Measurements from ENCODE around the gene CBLC. TPM values are rescaled to one million over a fixed set of nuclear protein-coding genes. Genes with fewer than 3 reads are reported as not detected.

The CBLC gene
- total RNA-seq, 2 donors from 2014 or later = 0.42 TPM; not detected in 1

DNA sequence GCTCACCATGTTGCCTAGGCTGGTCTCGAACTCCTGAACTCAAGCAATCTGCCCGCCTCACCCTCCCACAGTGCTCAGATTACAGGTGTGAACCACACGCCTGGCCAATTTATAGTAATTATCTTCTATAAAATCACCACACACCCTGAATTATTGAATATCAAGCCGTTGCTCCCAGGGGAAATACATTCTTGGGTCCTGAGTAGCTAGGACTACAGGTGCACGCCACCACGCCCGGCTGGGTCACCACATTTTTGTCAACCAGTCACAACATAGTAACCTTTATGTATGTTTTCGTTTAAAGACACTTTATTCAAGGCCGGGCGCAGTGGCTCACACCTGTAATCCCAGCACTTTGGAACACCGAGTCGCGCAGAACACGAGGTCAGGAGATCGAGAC is 8.3 kb downstream of the CBLC start:
- ATAC-seq (ENCODE audit: insufficient number of reproducible peaks, low FRiP score, low read depth) (no peak), DNase-seq (ENCODE audit: low spot score) (no peak)
- Histone ChIP-seq H3K4me1 (ENCODE audit: control insufficient read depth in 1 of 2, low read depth in 2 of 2) (peaks cover 0 to 7% of the 10 kb centered on the region in 2 donors), H3K4me3 (no peak overlapping the region), H3K27me3 (replicated peaks; ENCODE audit: insufficient read depth) (no peaks in the 10 kb centered on the region), H3K27ac (no peak overlapping the region), H3K9me3 (no peaks in the 10 kb centered on the region), H3K36me3 (no peaks in the 10 kb centered on the region)
- TF ChIP-seq, protein P1, sequence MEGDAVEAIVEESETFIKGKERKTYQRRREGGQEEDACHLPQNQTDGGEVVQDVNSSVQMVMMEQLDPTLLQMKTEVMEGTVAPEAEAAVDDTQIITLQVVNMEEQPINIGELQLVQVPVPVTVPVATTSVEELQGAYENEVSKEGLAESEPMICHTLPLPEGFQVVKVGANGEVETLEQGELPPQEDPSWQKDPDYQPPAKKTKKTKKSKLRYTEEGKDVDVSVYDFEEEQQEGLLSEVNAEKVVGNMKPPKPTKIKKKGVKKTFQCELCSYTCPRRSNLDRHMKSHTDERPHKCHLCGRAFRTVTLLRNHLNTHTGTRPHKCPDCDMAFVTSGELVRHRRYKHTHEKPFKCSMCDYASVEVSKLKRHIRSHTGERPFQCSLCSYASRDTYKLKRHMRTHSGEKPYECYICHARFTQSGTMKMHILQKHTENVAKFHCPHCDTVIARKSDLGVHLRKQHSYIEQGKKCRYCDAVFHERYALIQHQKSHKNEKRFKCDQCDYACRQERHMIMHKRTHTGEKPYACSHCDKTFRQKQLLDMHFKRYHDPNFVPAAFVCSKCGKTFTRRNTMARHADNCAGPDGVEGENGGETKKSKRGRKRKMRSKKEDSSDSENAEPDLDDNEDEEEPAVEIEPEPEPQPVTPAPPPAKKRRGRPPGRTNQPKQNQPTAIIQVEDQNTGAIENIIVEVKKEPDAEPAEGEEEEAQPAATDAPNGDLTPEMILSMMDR (IDR thresholded peaks at IDR 0.05) = no peak

DNA sequence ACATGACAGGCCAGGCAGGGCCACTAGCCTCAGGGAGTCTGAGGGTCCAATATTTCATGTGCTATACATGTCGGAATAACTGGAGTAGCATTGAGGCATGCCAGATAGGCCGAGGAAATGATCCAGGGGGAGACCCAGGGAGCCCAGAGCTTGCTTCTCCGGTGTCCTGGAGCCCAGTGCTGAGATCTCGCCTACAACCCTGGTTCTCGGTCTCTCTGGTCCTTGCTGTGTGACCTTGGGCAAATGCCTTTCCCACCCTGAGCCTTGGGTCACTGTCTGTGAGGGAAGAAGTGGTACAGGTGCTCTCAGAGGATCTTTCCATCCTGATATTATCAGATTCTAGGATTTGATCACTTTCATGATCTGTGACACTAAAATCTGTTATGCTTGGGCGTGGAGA is 11.3 kb downstream of the CBLC start:
- H3K36me3 ChIP-seq = no peaks in the 10 kb centered on the region
- peaks cover 0 to 7% of the 10 kb centered on the region in 2 donors for H3K4me1 ChIP-seq (ENCODE audit: control insufficient read depth in 1 of 2, low read depth in 2 of 2)
- no peak overlapping the region for H3K4me3 ChIP-seq
- DNase-seq (ENCODE audit: low spot score) = no peak
- no peak overlapping the region for H3K27ac ChIP-seq
- TF ChIP-seq, protein P1 (IDR thresholded peaks at IDR 0.05) = no peak
- no peaks in the 10 kb centered on the region for H3K9me3 ChIP-seq
- no peaks in the 10 kb centered on the region for H3K27me3 ChIP-seq (replicated peaks; ENCODE audit: insufficient read depth)
- ATAC-seq (ENCODE audit: insufficient number of reproducible peaks, low FRiP score, low read depth) = no peak

DNA sequence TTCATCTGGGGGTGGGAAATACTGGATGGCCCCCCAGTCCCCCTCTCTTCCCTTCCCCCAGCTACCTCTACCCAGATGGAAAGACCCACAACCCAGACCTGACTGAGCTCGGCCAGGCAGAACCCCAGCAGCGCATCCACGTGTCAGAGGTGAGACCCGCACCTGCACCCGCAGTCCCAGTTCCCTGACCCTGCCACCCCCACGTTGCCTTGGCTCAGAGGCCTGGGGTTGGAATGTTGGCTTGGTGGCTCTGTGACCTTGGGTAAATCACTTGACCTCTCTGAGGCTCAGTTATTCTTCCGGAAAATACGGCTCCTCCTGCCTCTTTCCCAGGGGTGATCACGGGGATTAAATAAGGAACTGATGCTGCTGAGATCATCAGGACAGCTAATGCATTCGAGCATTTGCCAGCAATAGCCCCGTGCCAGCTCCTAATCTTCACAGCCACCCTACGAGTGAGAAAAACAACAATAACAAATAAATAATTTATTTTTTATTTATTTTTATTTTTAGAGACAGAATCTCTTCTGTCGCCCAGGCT is 12.3 kb downstream of the CBLC start:
- TF ChIP-seq, protein P1 (IDR thresholded peaks at IDR 0.05) = no peak
- no peak overlapping the region for H3K4me3 ChIP-seq
- no peaks in the 10 kb centered on the region for H3K27me3 ChIP-seq (replicated peaks; ENCODE audit: insufficient read depth)
- ATAC-seq (ENCODE audit: insufficient number of reproducible peaks, low FRiP score, low read depth) (no peak), DNase-seq (ENCODE audit: low spot score) (no peak)
- H3K36me3 ChIP-seq = no peaks in the 10 kb centered on the region
- H3K27ac ChIP-seq = no peak overlapping the region
- H3K4me1 ChIP-seq (ENCODE audit: control insufficient read depth in 1 of 2, low read depth in 2 of 2) = no peaks in the 10 kb centered on the region
- no peaks in the 10 kb centered on the region for H3K9me3 ChIP-seq

DNA sequence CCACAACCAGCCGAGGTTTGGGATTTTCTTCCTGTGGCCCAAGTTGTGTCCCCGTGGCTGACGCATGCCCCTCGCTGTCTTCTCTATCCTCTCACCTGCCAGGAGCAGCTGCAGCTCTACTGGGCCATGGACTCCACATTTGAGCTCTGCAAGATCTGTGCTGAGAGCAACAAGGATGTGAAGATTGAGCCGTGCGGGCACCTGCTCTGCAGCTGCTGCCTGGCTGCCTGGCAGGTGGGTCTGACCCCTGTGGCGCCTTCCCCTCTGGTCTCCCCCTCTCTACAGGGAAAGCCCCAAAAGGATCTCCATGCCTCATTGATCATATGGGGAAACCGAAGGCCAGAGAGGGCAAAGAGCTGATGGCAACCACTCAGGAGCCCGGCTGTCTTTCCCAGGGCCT is 14.6 kb downstream of the CBLC start:
- TF ChIP-seq, protein P1 (IDR thresholded peaks at IDR 0.05) = no peak
- ATAC-seq (ENCODE audit: insufficient number of reproducible peaks, low FRiP score, low read depth) (no peak), DNase-seq (ENCODE audit: low spot score) (no peak)
- Histone ChIP-seq H3K4me3 (no peak overlapping the region), H3K27ac (no peak overlapping the region), H3K27me3 (replicated peaks; ENCODE audit: insufficient read depth) (no peaks in the 10 kb centered on the region), H3K9me3 (no peaks in the 10 kb centered on the region), H3K36me3 (no peaks in the 10 kb centered on the region), H3K4me1 (ENCODE audit: control insufficient read depth in 1 of 2, low read depth in 2 of 2) (peaks cover 0 to 12% of the 10 kb centered on the region in 2 donors)

DNA sequence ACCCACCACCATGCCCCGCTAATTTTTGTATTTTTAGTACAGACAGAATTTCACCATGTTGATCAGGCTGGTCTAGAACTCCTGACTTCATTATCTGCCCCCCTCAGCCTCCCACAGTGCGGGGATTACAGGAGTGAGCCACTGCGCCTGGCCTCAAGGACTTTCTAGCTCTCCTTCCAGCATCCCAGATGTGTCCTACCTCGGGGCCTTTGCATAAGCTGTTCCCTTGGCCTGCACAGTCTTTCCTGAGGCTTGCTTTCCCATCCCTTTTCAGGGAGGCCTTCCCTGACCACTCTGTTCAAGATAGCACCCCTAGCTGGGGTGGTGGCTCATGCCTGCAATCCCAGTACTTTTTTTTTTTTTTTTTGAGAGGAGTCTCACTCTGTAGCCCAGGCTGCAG is 16.9 kb downstream of the CBLC start:
- Histone ChIP-seq H3K27me3 (replicated peaks; ENCODE audit: insufficient read depth) (no peaks in the 10 kb centered on the region), H3K27ac (no peak overlapping the region), H3K4me3 (no peak overlapping the region), H3K9me3 (no peaks in the 10 kb centered on the region), H3K4me1 (ENCODE audit: control insufficient read depth in 1 of 2, low read depth in 2 of 2) (peaks cover 0 to 12% of the 10 kb centered on the region in 2 donors), H3K36me3 (no peaks in the 10 kb centered on the region)
- TF ChIP-seq, protein P1 (IDR thresholded peaks at IDR 0.05) = no peak
- DNase-seq (ENCODE audit: low spot score) = no peak
- ATAC-seq (ENCODE audit: insufficient number of reproducible peaks, low FRiP score, low read depth) = no peak
